IPS-15b (cell line): ENCODE results near the gene PHC1.

Experiments used
- H3K27me3 ChIP-seq: one replicate; pipeline ENCODE4 v1.6.1; 2013; ENCODE audit warnings: low read length; ENCODE audit not compliant: control insufficient read depth, insufficient read depth
- H3K36me3 ChIP-seq: one replicate; pipeline ENCODE4 v1.6.1; 2013; ENCODE audit warnings: low read length; ENCODE audit not compliant: control insufficient read depth, insufficient read depth
- H3K4me1 ChIP-seq: one replicate; pipeline ENCODE4 v1.6.1; 2013; ENCODE audit warnings: mild to moderate bottlenecking, low read length; ENCODE audit not compliant: control insufficient read depth, insufficient read depth
- H3K4me3 ChIP-seq: one replicate; pipeline ENCODE4 v1.5.1; 2013; ENCODE audit warnings: low read depth, low read length
- H3K9ac ChIP-seq: one replicate; pipeline ENCODE4 v1.6.1; 2013; ENCODE audit warnings: low read depth, mild to moderate bottlenecking, low read length
- H3K9me3 ChIP-seq: one replicate; pipeline ENCODE4 v1.6.1; 2013; ENCODE audit warnings: mild to moderate bottlenecking, low read length; ENCODE audit not compliant: control insufficient read depth, insufficient read depth

PHC1 gene

DNA sequence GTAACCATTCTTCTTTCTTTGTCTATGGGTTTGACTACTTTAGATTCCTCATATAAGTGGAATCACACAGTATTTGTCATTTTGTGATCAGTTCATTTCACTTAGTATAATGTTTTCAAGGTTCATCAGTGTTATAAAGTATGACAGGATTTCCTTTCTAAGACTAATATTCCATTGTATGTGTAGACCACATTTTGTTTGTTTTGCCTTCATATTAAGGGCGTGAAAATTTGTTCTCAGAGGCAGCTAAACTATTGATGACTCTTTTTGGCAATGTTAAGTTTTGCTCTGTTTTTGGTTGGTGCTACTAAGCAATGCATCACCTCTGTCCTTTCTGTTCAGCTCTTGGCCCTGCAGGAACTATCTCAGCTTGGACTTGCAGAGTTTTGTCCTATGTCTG, 73.4 kb downstream of the PHC1 start:
- no peak overlapping the region for H3K9ac ChIP-seq
- no peaks in the 10 kb centered on the region for H3K4me1 ChIP-seq
- no peaks in the 10 kb centered on the region for H3K9me3 ChIP-seq
- no peaks in the 10 kb centered on the region for H3K36me3 ChIP-seq
- no peak overlapping the region for H3K4me3 ChIP-seq
- no peaks in the 10 kb centered on the region for H3K27me3 ChIP-seq

DNA sequence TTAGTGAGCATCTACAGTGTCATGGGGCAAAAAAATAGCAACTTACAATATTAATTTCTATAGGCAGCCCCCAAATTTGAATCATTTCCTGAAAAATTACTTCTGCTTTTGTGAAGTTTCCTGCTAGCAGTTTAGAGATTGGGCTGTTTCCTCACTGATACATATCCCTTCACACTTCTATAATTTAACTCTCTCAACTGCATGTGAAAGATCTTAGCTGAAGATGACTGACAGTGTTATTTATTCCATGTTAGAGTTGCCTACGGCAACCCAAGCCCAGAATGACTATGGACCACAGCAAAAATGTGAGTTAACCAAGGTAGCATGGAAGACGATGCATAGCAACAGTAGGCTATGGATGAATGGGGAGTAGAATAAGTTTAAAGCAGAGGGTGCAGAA, 75.1 kb downstream of the PHC1 start, which contains the start of gene KLRG1:
TSS of gene KLRG1 (plus strand) at position 134 of the 400 bp plus-strand sequence. CDS start at position 224, 90 bp downstream.
- Histone ChIP-seq H3K27me3 (no peaks in the 10 kb centered on the region), H3K4me3 (no peak within 1 kb of the TSS), H3K4me1 (no peaks in the 10 kb centered on the region), H3K9me3 (no peaks in the 10 kb centered on the region), H3K36me3 (no peaks in the 10 kb centered on the region), H3K9ac (no peak within 1 kb of the TSS)
